Measurements from ENCODE around the gene CBR1. TPM values are rescaled to one million over a fixed set of nuclear protein-coding genes. Genes with fewer than 3 reads are reported as not detected.

Gene CBR1
- total RNA-seq, 2 experiments from 2014 or later: 5.2 to 6.8 TPM

DNA sequence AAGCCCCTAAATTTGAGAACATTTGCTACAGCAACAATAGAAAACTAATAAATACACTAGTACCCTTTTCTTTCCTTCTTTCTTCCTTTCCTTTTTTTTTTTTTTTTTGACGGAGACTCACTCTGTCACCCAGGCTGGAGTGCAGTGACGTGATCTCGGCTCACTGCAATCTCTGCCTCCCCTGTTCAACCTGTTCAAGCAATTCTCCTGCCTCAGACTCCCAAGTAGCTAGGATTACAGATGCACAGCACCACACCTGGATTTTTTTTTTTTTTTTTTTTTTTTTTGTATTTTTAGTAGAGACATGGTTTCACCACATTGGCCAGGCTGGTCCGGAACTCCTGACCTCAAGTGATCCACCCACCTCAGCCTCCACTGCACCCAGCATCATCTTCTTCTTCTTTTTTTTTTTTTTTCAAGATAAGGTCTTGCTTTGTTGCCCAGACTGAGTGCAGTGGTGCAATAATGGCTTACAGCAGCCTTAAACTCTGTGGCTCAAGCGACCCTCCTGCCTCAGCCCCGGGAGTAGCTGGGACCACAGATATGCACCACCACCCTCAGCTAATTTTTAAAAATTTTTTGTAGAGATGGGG is 45.4 kb downstream of the CBR1 start:
- CTCF ChIA-PET: interaction anchor here (0.7 to 4.4 kb wide), 2 partner anchors 9 to 10 kb away, joined by 4 to 16 read pairs; no protein-coding TSS in a partner anchor
- H3K27ac ChIP-seq (ENCODE audit: low read depth in 1 of 2, low read length in 2 of 2): peak overlapping the region in 1 of 2 donors; percentile 3
- intact Hi-C loops (cut with DNase I, micrococcal nuclease): loop anchor here in 1 of 2 experiments (2.0 to 10.0 kb wide), 3 partner anchors 54 to 710 kb away; partner anchors contain the start of gene SETD4
- Mint-ChIP-seq H3K36me3 (ENCODE audit: low read depth) (no peaks in the 10 kb centered on the region), H3K27ac (peak overlapping the region; percentile 35), H3K9me3 (no peaks in the 10 kb centered on the region), H3K4me1 (ENCODE audit: low read depth) (peaks cover 27% of the 10 kb centered on the region), H3K4me3 (peak overlapping the region; percentile 30), H3K27me3 (no peaks in the 10 kb centered on the region)
- TF ChIP-seq, protein P1, sequence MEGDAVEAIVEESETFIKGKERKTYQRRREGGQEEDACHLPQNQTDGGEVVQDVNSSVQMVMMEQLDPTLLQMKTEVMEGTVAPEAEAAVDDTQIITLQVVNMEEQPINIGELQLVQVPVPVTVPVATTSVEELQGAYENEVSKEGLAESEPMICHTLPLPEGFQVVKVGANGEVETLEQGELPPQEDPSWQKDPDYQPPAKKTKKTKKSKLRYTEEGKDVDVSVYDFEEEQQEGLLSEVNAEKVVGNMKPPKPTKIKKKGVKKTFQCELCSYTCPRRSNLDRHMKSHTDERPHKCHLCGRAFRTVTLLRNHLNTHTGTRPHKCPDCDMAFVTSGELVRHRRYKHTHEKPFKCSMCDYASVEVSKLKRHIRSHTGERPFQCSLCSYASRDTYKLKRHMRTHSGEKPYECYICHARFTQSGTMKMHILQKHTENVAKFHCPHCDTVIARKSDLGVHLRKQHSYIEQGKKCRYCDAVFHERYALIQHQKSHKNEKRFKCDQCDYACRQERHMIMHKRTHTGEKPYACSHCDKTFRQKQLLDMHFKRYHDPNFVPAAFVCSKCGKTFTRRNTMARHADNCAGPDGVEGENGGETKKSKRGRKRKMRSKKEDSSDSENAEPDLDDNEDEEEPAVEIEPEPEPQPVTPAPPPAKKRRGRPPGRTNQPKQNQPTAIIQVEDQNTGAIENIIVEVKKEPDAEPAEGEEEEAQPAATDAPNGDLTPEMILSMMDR (IDR thresholded peaks at IDR 0.05): no peak
- H3K27me3 ChIP-seq (ENCODE audit: control insufficient read depth in 1 of 2, insufficient read depth in 2 of 2, low read length in 2 of 2): no peaks in the 10 kb centered on the region
- POLR2A ChIA-PET: interaction anchor here (1.4 kb wide), 1 partner anchor 36 kb away, joined by 4 read pairs; no protein-coding TSS in a partner anchor
- no peaks in the 10 kb centered on the region for H3K9me3 ChIP-seq (ENCODE audit: control insufficient read depth in 1 of 2, insufficient read depth in 1 of 2, low read length in 2 of 2)
- peaks cover 32% of the 10 kb centered on the region for H3K4me1 ChIP-seq (ENCODE audit: insufficient read depth, low read length)
- DNase-seq (no peak), ATAC-seq (ENCODE audit: poor library complexity) (no peak)
- no peaks in the 10 kb centered on the region for H3K36me3 ChIP-seq (ENCODE audit: insufficient read depth, low read length)
- H3K4me3 ChIP-seq (ENCODE audit: low read length): no peak overlapping the region

DNA sequence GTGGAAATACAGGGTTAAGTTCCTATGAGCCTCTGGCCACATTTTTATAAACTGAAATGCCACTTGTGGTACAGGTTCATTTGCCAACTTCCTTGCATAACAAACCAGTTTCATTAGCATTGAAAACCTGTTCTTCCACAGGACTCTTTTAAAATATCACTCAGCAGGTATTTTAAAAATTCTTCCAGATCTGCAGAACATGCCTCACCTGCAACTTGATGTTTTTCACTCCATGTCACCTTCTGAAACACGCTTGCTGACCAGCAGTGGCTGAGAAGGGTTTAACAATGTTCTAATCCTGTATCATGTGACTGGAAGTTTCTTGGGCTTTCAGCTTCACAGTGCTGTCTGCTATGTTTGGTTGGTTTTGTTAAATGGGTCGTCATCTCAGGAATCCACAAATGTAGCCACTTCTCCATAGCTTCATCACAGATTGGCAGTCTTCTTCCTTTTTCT is 47.5 kb downstream of the CBR1 start:
- intact Hi-C loops (cut with DNase I, micrococcal nuclease): loop anchor here in 1 of 2 experiments (10.0 kb wide), 2 partner anchors 273 to 713 kb away; no protein-coding TSS in a partner anchor

DNA sequence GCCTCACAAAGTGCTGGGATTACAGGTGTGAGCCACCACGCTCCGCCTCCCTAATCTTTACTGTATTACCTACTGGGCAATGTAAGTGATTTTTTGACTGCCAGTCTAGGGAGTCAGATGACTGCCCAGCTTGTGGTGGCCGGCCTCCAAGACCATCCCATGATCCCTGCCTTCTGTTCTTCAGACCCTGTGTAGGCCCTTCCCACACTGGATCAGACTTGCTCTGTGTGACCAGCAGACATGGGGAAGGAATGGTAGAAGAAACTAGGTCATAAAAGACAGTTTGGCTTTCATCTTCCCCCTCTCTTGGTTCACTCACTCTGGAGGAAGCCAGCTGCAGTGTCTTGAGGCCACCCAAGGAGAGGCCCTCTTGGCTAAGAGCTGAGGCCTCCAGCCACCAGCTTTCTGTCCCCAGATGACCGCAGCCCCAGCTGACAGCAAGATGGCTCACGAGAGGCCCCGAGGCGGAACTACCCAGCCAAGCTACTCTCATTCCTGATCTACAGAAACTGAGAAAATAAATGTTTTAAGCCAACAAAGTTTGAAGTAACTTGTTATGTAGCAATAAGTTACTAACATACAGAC is 50.6 kb downstream of the CBR1 start:
- no peak for ATAC-seq (ENCODE audit: poor library complexity)
- no peak overlapping the region for H3K27ac ChIP-seq (ENCODE audit: low read depth in 1 of 2, low read length in 2 of 2)
- ChIA-PET POLR2A (no interaction called here), CTCF (no interaction called here)
- TF ChIP-seq, protein P1 (IDR thresholded peaks at IDR 0.05): no peak
- H3K27ac Mint-ChIP-seq: no peak overlapping the region
- no peak overlapping the region for H3K4me3 Mint-ChIP-seq
- H3K9me3 ChIP-seq (ENCODE audit: control insufficient read depth in 1 of 2, insufficient read depth in 1 of 2, low read length in 2 of 2): no peaks in the 10 kb centered on the region
- no peak overlapping the region for H3K4me3 ChIP-seq (ENCODE audit: low read length)
- H3K4me1 Mint-ChIP-seq (ENCODE audit: low read depth): peaks cover 2% of the 10 kb centered on the region
- H3K36me3 Mint-ChIP-seq (ENCODE audit: low read depth): no peaks in the 10 kb centered on the region
- H3K27me3 ChIP-seq (ENCODE audit: control insufficient read depth in 1 of 2, insufficient read depth in 2 of 2, low read length in 2 of 2): no peaks in the 10 kb centered on the region
- H3K4me1 ChIP-seq (ENCODE audit: insufficient read depth, low read length): peaks cover 6% of the 10 kb centered on the region
- intact Hi-C loops (cut with DNase I, micrococcal nuclease): no loop called here
- H3K36me3 ChIP-seq (ENCODE audit: insufficient read depth, low read length): no peaks in the 10 kb centered on the region
- no peak for DNase-seq
- H3K9me3 Mint-ChIP-seq: no peaks in the 10 kb centered on the region
- H3K27me3 Mint-ChIP-seq: no peaks in the 10 kb centered on the region

More for the DNA sequence above, 47.5 kb downstream of the CBR1 start:
- H3K27ac ChIP-seq (ENCODE audit: low read depth in 1 of 2, low read length in 2 of 2): no peak overlapping the region
- Mint-ChIP-seq H3K36me3 (ENCODE audit: low read depth) (no peaks in the 10 kb centered on the region), H3K9me3 (no peaks in the 10 kb centered on the region), H3K27me3 (no peaks in the 10 kb centered on the region), H3K27ac (no peak overlapping the region), H3K4me1 (ENCODE audit: low read depth) (peaks cover 25% of the 10 kb centered on the region), H3K4me3 (no peak overlapping the region)
- H3K36me3 ChIP-seq (ENCODE audit: insufficient read depth, low read length): no peaks in the 10 kb centered on the region
- TF ChIP-seq, protein P1 (IDR thresholded peaks at IDR 0.05): no peak
- H3K4me1 ChIP-seq (ENCODE audit: insufficient read depth, low read length): peaks cover 32% of the 10 kb centered on the region
- no peak overlapping the region for H3K4me3 ChIP-seq (ENCODE audit: low read length)
- no peaks in the 10 kb centered on the region for H3K27me3 ChIP-seq (ENCODE audit: control insufficient read depth in 1 of 2, insufficient read depth in 2 of 2, low read length in 2 of 2)
- ATAC-seq (ENCODE audit: poor library complexity) (no peak), DNase-seq (no peak)
- CTCF ChIA-PET: interaction anchor here (4.4 kb wide), 1 partner anchor 8 kb away, joined by 16 read pairs; no protein-coding TSS in a partner anchor
- POLR2A ChIA-PET: no interaction called here
- no peaks in the 10 kb centered on the region for H3K9me3 ChIP-seq (ENCODE audit: control insufficient read depth in 1 of 2, insufficient read depth in 1 of 2, low read length in 2 of 2)

Other genes starting within 250 kb of the CBR1 start
- gene SETD4, start 9.5 kb upstream of the CBR1 start, total RNA-seq: 10 to 100 TPM; 10.8 to 12.3 TPM
- 1 to 10 TPM; 2.6 to 3.0 TPM for gene CBR3, start 65.1 kb downstream of the CBR1 start, total RNA-seq
- gene DOP1B, start 86.8 kb downstream of the CBR1 start, total RNA-seq: 10 to 100 TPM; 11.0 to 12.7 TPM

Data from CD4-positive, alpha-beta T cell (primary cell).